Right lobe of liver (tissue), 4 donors: Measurements from ENCODE around the gene LRRC55.

Experiments
- CTCF ChIP-seq, 4 donors: fragments of 200-600 bp in 3 of 4; fragments of 450-650 bp in 1 of 4; IDR thresholded peaks; one replicate each; pipeline versions ENCODE4 v1.5.1 to v1.8.0; 2016 to 2022; ENCODE audit warnings: antibody characterized with exemption in 4 of 4, mild to moderate bottlenecking in 2 of 4
- POLR2A ChIP-seq: fragments of 450-650 bp; IDR thresholded peaks from one replicate; pipeline ENCODE4 v1.6.1; 2017; ENCODE audit warnings: antibody characterized with exemption, mild to moderate bottlenecking
- donor health status: DM: no; HTN: no; CAD: no.
- donor health status: DM: no; HTN: no; CAD: no.
- donor health status: DM: no; HTN: yes; CAD: no.

DNA sequence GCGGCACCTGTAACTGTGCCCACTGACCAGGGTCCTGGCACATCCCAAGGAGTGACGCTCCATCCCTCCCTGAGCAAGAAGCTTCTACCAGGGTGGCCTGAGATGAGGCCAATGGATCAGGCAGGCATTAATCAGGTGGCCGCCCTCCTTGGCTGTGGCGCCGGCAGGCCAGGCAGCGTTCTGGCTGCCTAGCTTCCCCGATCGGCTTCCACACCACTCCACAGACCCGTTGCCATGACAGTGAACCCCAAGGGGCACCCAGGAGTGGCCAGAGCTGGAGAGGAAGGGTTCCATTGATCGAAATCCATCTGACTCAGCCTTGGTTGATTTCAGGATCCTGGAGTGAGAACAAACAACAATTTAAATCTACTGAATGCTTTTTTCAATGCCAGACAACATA, 20.5 kb downstream of the LRRC55 start:
- no peak for TF ChIP-seq POLR2A
- no peak for TF ChIP-seq CTCF (IDR thresholded peaks at IDR 0.05)
